GM04503 (cell line): ENCODE results near the gene SMTNL1.
A peak's percentile ranks its signal among the peaks of the same experiment; 100 is the strongest.

Experiments
- DNase-seq: peaks from one replicate; pipeline ENCODE4 v3.0.0-alpha.2; 2012; ENCODE audit warnings: low read depth

Gene SMTNL1

GRCh38 chr11:57544566-57544965 is 7.2 kb downstream of the SMTNL1 start:
- DNase-seq, result no peak

GRCh38 chr11:57545883-57546282 is 8.5 kb downstream of the SMTNL1 start:
- DNase-seq, result no peak

GRCh38 chr11:57546451-57546850 is 9.1 kb downstream of the SMTNL1 start:
- no peak for DNase-seq

- peak; percentile 11 for DNase-seq
These were observed 9.6 kb downstream of the SMTNL1 start for GRCh38 chr11:57546869-57547475.

- no peak for DNase-seq
These were observed 10.5 kb downstream of the SMTNL1 start for GRCh38 chr11:57547854-57548377.

GRCh38 chr11:57549983-57550382 is 12.6 kb downstream of the SMTNL1 start:
- DNase-seq, result no peak

- no peak for DNase-seq
These were observed 14.5 kb downstream of the SMTNL1 start for GRCh38 chr11:57551941-57552340.

GRCh38 chr11:57552479-57552878 is 15.1 kb downstream of the SMTNL1 start:
- DNase-seq, result no peak

- no peak for DNase-seq
These were observed 18.0 kb downstream of the SMTNL1 start for GRCh38 chr11:57555393-57555792.

- no peak for DNase-seq
These were observed 18.6 kb downstream of the SMTNL1 start for GRCh38 chr11:57556041-57556440.

- no peak for DNase-seq
These were observed 22.8 kb downstream of the SMTNL1 start for GRCh38 chr11:57560146-57560545.

- DNase-seq, result no peak
These were observed 25.2 kb downstream of the SMTNL1 start for GRCh38 chr11:57562596-57562995.

- DNase-seq, result peak; percentile 3
These were observed 28.9 kb downstream of the SMTNL1 start for GRCh38 chr11:57566005-57566904.

GRCh38 chr11:57566905-57567514 is 29.6 kb downstream of the SMTNL1 start:
- DNase-seq, result peak; percentile 6

- peak; percentile 1 for DNase-seq
These were observed 30.3 kb downstream of the SMTNL1 start, which contains the start of gene UBE2L6 for GRCh38 chr11:57567515-57568329. Gene UBE2L6 (minus strand): TSS chr11:57567672. CDS start chr11:57567611, 61 bp downstream.

GRCh38 chr11:57568330-57568766 is 31.0 kb downstream of the SMTNL1 start:
- peak; percentile 11 for DNase-seq

GRCh38 chr11:57571606-57572005 is 34.2 kb downstream of the SMTNL1 start:
- no peak for DNase-seq

GRCh38 chr11:57574061-57574460 is 36.7 kb downstream of the SMTNL1 start:
- DNase-seq, result no peak

GRCh38 chr11:57584341-57584740 is 46.9 kb downstream of the SMTNL1 start:
- no peak for DNase-seq

GRCh38 chr11:57585301-57585700 is 47.9 kb downstream of the SMTNL1 start:
- DNase-seq, result no peak

- DNase-seq, result no peak
These were observed 49.4 kb downstream of the SMTNL1 start for GRCh38 chr11:57586711-57587245.
